H9 (cell line): ENCODE data around the gene CPAMD8. TPM values are rescaled to one million over a fixed set of nuclear protein-coding genes. Genes with fewer than 3 reads are reported as not detected.

Experiments used
- DNase-seq: peaks from one replicate; pipeline ENCODE4 v3.0.0-alpha.2; 2017
- H2AFZ ChIP-seq: one replicate; pipeline ENCODE4 v1.6.1; 2013; ENCODE audit warnings: mild to moderate bottlenecking, low read length, control low read depth, moderate library complexity
- H2AK5ac ChIP-seq: 2 replicates; pipeline ENCODE4 v1.6.1; 2013; ENCODE audit warnings: low read length, control low read depth, mixed read lengths; ENCODE audit not compliant: insufficient read length
- H2BK120ac ChIP-seq: one replicate; pipeline ENCODE4 v1.6.1; 2013; ENCODE audit warnings: low read depth, mild to moderate bottlenecking, low read length, control low read depth, inconsistent platforms; ENCODE audit not compliant: poor library complexity, severe bottlenecking
- H2BK12ac ChIP-seq: 2 replicates; pipeline ENCODE4 v1.6.1; 2013; ENCODE audit warnings: low read length, control low read depth, mixed read lengths, low read depth; ENCODE audit not compliant: insufficient read length
- H2BK15ac ChIP-seq: 2 replicates; pipeline ENCODE4 v1.6.1; 2013; ENCODE audit warnings: low read depth, low read length, control low read depth
- H2BK20ac ChIP-seq: one replicate; pipeline ENCODE4 v1.6.1; 2013; ENCODE audit warnings: low read depth, mild to moderate bottlenecking, low read length, control low read depth, inconsistent platforms; ENCODE audit not compliant: poor library complexity, severe bottlenecking
- H2BK5ac ChIP-seq: 2 replicates; pipeline ENCODE4 v1.6.1; 2013; ENCODE audit warnings: low read length, control low read depth, mixed read lengths; ENCODE audit not compliant: insufficient read length
- H3K14ac ChIP-seq: 2 replicates; pipeline ENCODE4 v1.6.1; 2013; ENCODE audit warnings: low read length, control low read depth; ENCODE audit not compliant: insufficient read depth
- H3K18ac ChIP-seq: 2 replicates; pipeline ENCODE4 v1.6.1; 2013; ENCODE audit warnings: low read depth, mild to moderate bottlenecking, mixed read lengths, low read length, control low read depth; ENCODE audit not compliant: insufficient read length
- H3K23ac ChIP-seq: 2 replicates; pipeline ENCODE4 v1.6.1; 2013; ENCODE audit warnings: low read length, control low read depth, mixed read lengths, low read depth; ENCODE audit not compliant: insufficient read length
- H3K23me2 ChIP-seq: 2 replicates; pipeline ENCODE4 v1.6.1; 2013; ENCODE audit warnings: low read depth, mild to moderate bottlenecking, mixed read lengths, low read length, control low read depth; ENCODE audit not compliant: insufficient read length, poor library complexity, severe bottlenecking
- H3K27ac ChIP-seq: 2 replicates; pipeline ENCODE4 v1.5.1; 2013; ENCODE audit warnings: low read length, control low read depth, mixed read lengths, low read depth; ENCODE audit not compliant: insufficient read length
- H3K27me3 ChIP-seq: 2 replicates; pipeline ENCODE4 v1.6.1; 2013; ENCODE audit warnings: low read length, control low read depth, inconsistent platforms; ENCODE audit not compliant: insufficient read depth
- H3K4ac ChIP-seq: 2 replicates; pipeline ENCODE4 v1.6.1; 2013; ENCODE audit warnings: low read depth, mild to moderate bottlenecking, control low read depth, inconsistent platforms, low read length, moderate library complexity
- H3K4me1 ChIP-seq: 2 replicates; pipeline ENCODE4 v1.6.1; 2013; ENCODE audit warnings: low read length, control low read depth, inconsistent platforms; ENCODE audit not compliant: insufficient read depth
- H3K4me2 ChIP-seq: 2 replicates; pipeline ENCODE4 v1.6.1; 2013; ENCODE audit warnings: low read length, control low read depth, mixed read lengths; ENCODE audit not compliant: insufficient read length, insufficient read depth
- H3K56ac ChIP-seq: 2 replicates; pipeline ENCODE4 v1.6.1; 2013; ENCODE audit warnings: low read depth, mild to moderate bottlenecking, mixed read lengths, low read length, control low read depth; ENCODE audit not compliant: insufficient read length
- H3K79me1 ChIP-seq: 2 replicates; pipeline ENCODE4 v1.6.1; 2013; ENCODE audit warnings: low read depth, mild to moderate bottlenecking, moderate library complexity, low read length, control low read depth, inconsistent platforms; ENCODE audit not compliant: insufficient read depth, poor library complexity, severe bottlenecking
- H3K79me2 ChIP-seq: 2 replicates; pipeline ENCODE4 v1.6.1; 2013; ENCODE audit warnings: low read length, control low read depth, inconsistent platforms; ENCODE audit not compliant: insufficient read depth
- H3K9ac ChIP-seq: 2 replicates; pipeline ENCODE4 v1.6.1; 2013; ENCODE audit warnings: low read length, control low read depth, mixed read lengths; ENCODE audit not compliant: insufficient read length; ENCODE audit errors: extremely low read depth
- H3K9me3 ChIP-seq: one replicate; pipeline ENCODE4 v1.6.1; 2013; ENCODE audit warnings: low read depth, low read length, inconsistent platforms; ENCODE audit not compliant: control insufficient read depth
- H3T11ph ChIP-seq: one replicate; pipeline ENCODE4 v1.6.1; 2013; ENCODE audit warnings: mild to moderate bottlenecking, low read length, control low read depth, inconsistent platforms
- H4K20me1 ChIP-seq: one replicate; pipeline ENCODE4 v1.6.1; 2013; ENCODE audit not compliant: control insufficient read depth, insufficient read length, insufficient read depth
- H4K5ac ChIP-seq: 2 replicates; pipeline ENCODE4 v1.6.1; 2013; ENCODE audit warnings: low read depth, mild to moderate bottlenecking, mixed read lengths, low read length, control low read depth; ENCODE audit not compliant: insufficient read length
- H4K8ac ChIP-seq: replicated peaks from 2 replicates; pipeline ENCODE4 v1.6.1; 2013; ENCODE audit warnings: low read length, control low read depth, mixed read lengths, low read depth; ENCODE audit not compliant: insufficient read length
- H4K91ac ChIP-seq: 2 replicates; pipeline ENCODE4 v1.6.1; 2013; ENCODE audit warnings: low read depth, mild to moderate bottlenecking, moderate library complexity, mixed read lengths, low read length, control low read depth; ENCODE audit not compliant: insufficient read length
- H3K27ac Mint-ChIP-seq, 3 experiments: 2 replicates in 2 of 3; 3 replicates in 1 of 3; pipeline ENCODE4 v1.8.0; 2020 to 2021; ENCODE audit warnings: mixed read lengths in 3 of 3, mild to moderate bottlenecking in 1 of 3, moderate library complexity in 1 of 3
- H3K27me3 Mint-ChIP-seq: 2 replicates; pipeline ENCODE4 v1.8.0; 2021; ENCODE audit warnings: low read depth, mild to moderate bottlenecking, moderate library complexity, mixed read lengths
- H3K36me3 Mint-ChIP-seq, 3 experiments: 2 replicates in 2 of 3; 3 replicates in 1 of 3; pipeline ENCODE4 v1.8.0; 2020 to 2021; ENCODE audit warnings: low read depth in 3 of 3, mixed read lengths in 3 of 3; ENCODE audit not compliant: insufficient read depth in 1 of 3
- H3K4me1 Mint-ChIP-seq, 2 experiments: 2 replicates each; pipeline ENCODE4 v1.8.0; 2020; ENCODE audit warnings: mixed read lengths in 2 of 2
- H3K4me3 Mint-ChIP-seq, 2 experiments: 2 replicates in 1 of 2; 3 replicates in 1 of 2; pipeline ENCODE4 v1.8.0; 2020 to 2021; ENCODE audit warnings: mild to moderate bottlenecking in 2 of 2, mixed read lengths in 2 of 2, moderate library complexity in 1 of 2
- H3K9me3 Mint-ChIP-seq, 2 experiments: 2 replicates in 1 of 2; 3 replicates in 1 of 2; pipeline ENCODE4 v1.8.0; 2020; ENCODE audit warnings: mild to moderate bottlenecking in 2 of 2, mixed read lengths in 2 of 2, moderate library complexity in 1 of 2
- whole genome bisulfite sequencing: extraction: QIAGEN DNeasy Blood & Tissue Kit; methylation state at CpG from one replicate; pipeline ENCODE4 v1.1.7; 2013; ENCODE audit warnings: missing lambda C conversion rate, low lambda C conversion rate, mixed read lengths; ENCODE audit not compliant: insufficient read length; ENCODE audit errors: extremely low coverage; 5-methylcytosine and 5-hydroxymethylcytosine counted together
- total RNA-seq: library from RNA; stranded (reverse); gene quantifications from 2 replicates; pipeline ENCODE4 v1.2.1, GENCODE V29; 2021
- TF ChIP-seq, protein P1 (sequence below): fragments of 200-600 bp; sonication (generic); conservative IDR thresholded peaks from 3 replicates; pipeline ENCODE4 v1.8.0; 2021; ENCODE audit warnings: antibody characterized with exemption, mild to moderate bottlenecking

The CPAMD8 gene
- total RNA-seq, 1 experiment from 2014 or later, result 12.0 TPM

DNA sequence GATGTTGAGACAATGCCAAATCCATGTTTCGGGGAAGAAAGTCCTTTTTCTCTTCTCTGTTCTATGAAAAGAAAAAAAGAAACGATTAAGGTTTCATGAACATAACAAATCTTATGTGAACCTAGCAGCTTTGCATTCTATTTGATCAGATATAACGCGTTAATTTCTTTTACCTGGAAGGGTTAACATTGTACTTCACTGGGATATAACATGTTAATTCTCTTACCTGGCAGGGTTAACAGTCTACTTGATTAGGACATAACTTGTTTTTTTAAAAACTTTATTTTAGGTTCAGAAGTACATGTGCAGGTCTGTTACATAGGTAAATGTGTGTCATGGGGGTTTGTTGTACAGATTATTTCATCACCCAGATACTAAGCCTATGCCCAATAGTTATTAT lies 68.8 kb downstream of the CPAMD8 start:
- Histone ChIP-seq H3T11ph (no peak overlapping the region), H2BK12ac (no peak overlapping the region), H2BK5ac (no peak overlapping the region), H4K20me1 (no peaks in the 10 kb centered on the region), H3K4ac (no peak overlapping the region), H3K4me2 (no peak overlapping the region), H2BK15ac (no peak overlapping the region), H4K8ac (no peak overlapping the region), H3K18ac (no peak overlapping the region), H3K4me1 (no peaks in the 10 kb centered on the region), H3K9ac (no peak overlapping the region), H3K27me3 (no peaks in the 10 kb centered on the region), H3K23ac (no peak overlapping the region), H3K79me1 (no peaks in the 10 kb centered on the region), H2AK5ac (no peak overlapping the region), H3K14ac (no peak overlapping the region), H2AFZ (no peak overlapping the region), H3K27ac (no peak overlapping the region), H3K79me2 (no peaks in the 10 kb centered on the region), H3K23me2 (no peaks in the 10 kb centered on the region), H4K91ac (no peak overlapping the region), H2BK120ac (no peak overlapping the region), H4K5ac (no peak overlapping the region), H3K9me3 (no peaks in the 10 kb centered on the region), H2BK20ac (no peak overlapping the region), H3K56ac (no peak overlapping the region)
- TF ChIP-seq, protein P1, sequence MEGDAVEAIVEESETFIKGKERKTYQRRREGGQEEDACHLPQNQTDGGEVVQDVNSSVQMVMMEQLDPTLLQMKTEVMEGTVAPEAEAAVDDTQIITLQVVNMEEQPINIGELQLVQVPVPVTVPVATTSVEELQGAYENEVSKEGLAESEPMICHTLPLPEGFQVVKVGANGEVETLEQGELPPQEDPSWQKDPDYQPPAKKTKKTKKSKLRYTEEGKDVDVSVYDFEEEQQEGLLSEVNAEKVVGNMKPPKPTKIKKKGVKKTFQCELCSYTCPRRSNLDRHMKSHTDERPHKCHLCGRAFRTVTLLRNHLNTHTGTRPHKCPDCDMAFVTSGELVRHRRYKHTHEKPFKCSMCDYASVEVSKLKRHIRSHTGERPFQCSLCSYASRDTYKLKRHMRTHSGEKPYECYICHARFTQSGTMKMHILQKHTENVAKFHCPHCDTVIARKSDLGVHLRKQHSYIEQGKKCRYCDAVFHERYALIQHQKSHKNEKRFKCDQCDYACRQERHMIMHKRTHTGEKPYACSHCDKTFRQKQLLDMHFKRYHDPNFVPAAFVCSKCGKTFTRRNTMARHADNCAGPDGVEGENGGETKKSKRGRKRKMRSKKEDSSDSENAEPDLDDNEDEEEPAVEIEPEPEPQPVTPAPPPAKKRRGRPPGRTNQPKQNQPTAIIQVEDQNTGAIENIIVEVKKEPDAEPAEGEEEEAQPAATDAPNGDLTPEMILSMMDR, result no peak
- Mint-ChIP-seq H3K27me3 (peaks cover 4% of the 10 kb centered on the region; the same call in 1 of the 2 replicates), H3K9me3 (peaks cover 0 to 4% of the 10 kb centered on the region in 2 experiments; a peak in 2 of 5 replicates), H3K27ac (no peak overlapping the region), H3K4me1 (peaks cover 13 to 15% of the 10 kb centered on the region in 2 experiments), H3K4me3 (no peak overlapping the region), H3K36me3 (peaks cover 0 to 5% (median 4%) of the 10 kb centered on the region in 3 experiments; a peak in 3 of 7 replicates)
- no peak for DNase-seq
- no CpG with 5 or more reads among the region's 4 CpGs for WGBS
